Mammary epithelial cell (primary cell): ENCODE measurements around the gene NEU4.

ENCODE experiments used
- EZH2 ChIP-seq: IDR thresholded peaks from 2 replicates; pipeline ENCODE4 v1.6.1; 2012; ENCODE audit warnings: low read length, inconsistent platforms, borderline replicate concordance
- TF ChIP-seq, protein P1 (sequence below), 2 donors: IDR thresholded peaks in 1 of 2; conservative IDR thresholded peaks in 1 of 2; 2 replicates each; pipeline ENCODE4 v1.5.1; 2011 to 2012; ENCODE audit warnings: inconsistent platforms in 2 of 2, low read length in 2 of 2, mild to moderate bottlenecking in 2 of 2, control low read depth in 1 of 2, low read depth in 1 of 2; ENCODE audit not compliant: insufficient read depth in 1 of 2; ENCODE audit errors: extremely low read depth in 1 of 2

DNA sequence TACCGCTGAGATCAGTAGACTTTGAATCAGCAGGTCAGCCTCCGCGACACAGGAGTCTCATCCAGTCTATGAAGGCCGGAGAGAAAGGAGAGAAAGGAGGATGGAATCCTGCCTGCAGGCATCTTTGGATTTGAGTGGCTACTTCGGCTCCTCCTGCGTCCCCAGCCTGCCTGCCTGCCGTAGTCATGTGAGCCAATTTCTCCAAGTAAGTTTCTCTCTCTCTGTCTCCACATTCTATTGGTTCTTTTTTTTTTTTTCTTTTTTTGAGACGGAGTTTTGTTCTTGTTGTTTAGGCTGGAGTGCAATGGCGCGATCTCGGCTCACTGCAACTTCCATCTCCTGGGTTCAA, 33.0 kb downstream of the NEU4 start:
- TF ChIP-seq, protein P1, sequence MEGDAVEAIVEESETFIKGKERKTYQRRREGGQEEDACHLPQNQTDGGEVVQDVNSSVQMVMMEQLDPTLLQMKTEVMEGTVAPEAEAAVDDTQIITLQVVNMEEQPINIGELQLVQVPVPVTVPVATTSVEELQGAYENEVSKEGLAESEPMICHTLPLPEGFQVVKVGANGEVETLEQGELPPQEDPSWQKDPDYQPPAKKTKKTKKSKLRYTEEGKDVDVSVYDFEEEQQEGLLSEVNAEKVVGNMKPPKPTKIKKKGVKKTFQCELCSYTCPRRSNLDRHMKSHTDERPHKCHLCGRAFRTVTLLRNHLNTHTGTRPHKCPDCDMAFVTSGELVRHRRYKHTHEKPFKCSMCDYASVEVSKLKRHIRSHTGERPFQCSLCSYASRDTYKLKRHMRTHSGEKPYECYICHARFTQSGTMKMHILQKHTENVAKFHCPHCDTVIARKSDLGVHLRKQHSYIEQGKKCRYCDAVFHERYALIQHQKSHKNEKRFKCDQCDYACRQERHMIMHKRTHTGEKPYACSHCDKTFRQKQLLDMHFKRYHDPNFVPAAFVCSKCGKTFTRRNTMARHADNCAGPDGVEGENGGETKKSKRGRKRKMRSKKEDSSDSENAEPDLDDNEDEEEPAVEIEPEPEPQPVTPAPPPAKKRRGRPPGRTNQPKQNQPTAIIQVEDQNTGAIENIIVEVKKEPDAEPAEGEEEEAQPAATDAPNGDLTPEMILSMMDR (conservative IDR thresholded peaks at IDR 0.05 in 1 of 2, IDR thresholded peaks at IDR 0.05 in 1 of 2; ENCODE audit: extremely low read depth in 1 of 2, insufficient read depth in 1 of 2, low read depth in 1 of 2, low read length in 2 of 2), result no peak
- TF ChIP-seq EZH2, result no peak
